Breast epithelium (tissue), 3 donors: Measurements from ENCODE around the gene TMTC2.

Source experiments
- POLR2AphosphoS5 ChIP-seq, 3 donors: sonication (generic); formaldehyde crosslinking; IDR thresholded peaks; one replicate each; pipeline ENCODE4 v1.6.1; 2017; ENCODE audit warnings: antibody characterized with exemption in 3 of 3
- TF ChIP-seq, protein P1 (sequence below), 3 donors: fragments of 450-650 bp; IDR thresholded peaks; one replicate each; pipeline ENCODE4 v1.5.1; 2016 to 2017; ENCODE audit warnings: antibody characterized with exemption in 3 of 3, mild to moderate bottlenecking in 3 of 3, moderate library complexity in 3 of 3

- TF ChIP-seq, protein P1, sequence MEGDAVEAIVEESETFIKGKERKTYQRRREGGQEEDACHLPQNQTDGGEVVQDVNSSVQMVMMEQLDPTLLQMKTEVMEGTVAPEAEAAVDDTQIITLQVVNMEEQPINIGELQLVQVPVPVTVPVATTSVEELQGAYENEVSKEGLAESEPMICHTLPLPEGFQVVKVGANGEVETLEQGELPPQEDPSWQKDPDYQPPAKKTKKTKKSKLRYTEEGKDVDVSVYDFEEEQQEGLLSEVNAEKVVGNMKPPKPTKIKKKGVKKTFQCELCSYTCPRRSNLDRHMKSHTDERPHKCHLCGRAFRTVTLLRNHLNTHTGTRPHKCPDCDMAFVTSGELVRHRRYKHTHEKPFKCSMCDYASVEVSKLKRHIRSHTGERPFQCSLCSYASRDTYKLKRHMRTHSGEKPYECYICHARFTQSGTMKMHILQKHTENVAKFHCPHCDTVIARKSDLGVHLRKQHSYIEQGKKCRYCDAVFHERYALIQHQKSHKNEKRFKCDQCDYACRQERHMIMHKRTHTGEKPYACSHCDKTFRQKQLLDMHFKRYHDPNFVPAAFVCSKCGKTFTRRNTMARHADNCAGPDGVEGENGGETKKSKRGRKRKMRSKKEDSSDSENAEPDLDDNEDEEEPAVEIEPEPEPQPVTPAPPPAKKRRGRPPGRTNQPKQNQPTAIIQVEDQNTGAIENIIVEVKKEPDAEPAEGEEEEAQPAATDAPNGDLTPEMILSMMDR (IDR thresholded peaks at IDR 0.05) = no peak
- TF ChIP-seq POLR2AphosphoS5 (IDR thresholded peaks at IDR 0.05) = no peak
Observed at GRCh38 chr12:83142914-83143313, 456.2 kb downstream of the TMTC2 start.
